ENCODE results near the gene RAB3D. TPM values are rescaled to one million over a fixed set of nuclear protein-coding genes. Genes with fewer than 3 reads are reported as not detected.

RAB3D gene
- total and polyA plus RNA-seq, 2 experiments from 2014 or later, result 3.8 to 21.2 TPM

DNA sequence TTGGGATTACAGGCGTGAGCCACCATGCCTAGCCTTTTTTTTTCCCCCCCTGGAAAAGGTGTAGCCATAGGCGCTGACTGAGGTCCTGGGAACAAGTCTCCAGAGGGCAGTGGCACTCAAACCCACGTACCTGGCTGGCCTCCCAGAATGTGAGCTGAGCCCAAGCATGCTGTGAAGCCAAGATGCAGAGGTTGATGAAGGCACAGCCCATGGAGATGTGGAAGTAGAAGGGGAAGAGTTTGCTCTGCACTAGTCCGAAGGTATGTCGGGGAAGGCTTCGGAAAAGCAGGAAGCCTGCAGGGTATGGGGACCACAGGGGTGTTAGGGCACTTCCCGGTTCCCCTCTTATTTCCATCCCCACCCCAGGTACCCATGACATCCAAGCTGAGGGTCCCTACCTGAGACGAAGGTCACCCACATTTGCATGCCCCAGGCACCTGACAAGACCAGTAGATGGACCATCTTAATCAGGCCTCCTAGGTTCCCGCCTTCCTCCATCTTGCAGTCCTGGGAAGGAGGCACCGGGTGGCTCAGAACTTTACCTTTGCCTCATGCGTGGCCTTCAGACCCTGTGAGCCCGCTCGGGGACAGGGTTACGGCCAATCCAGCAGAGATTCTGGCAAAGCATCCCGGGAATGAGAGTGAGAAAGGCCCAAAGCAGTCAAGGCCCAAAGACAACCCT lies 5.8 kb upstream of the RAB3D start:
- Histone ChIP-seq H3K4me2 (peak overlapping the region; percentile 80), H3K4me3 (peak overlapping the region; percentile 61), H3K27me3 (ENCODE audit: insufficient read depth) (no peaks in the 10 kb centered on the region), H3K36me3 (ENCODE audit: insufficient read depth) (no peaks in the 10 kb centered on the region), H3K4me1 (ENCODE audit: insufficient read depth) (peaks cover 5% of the 10 kb centered on the region; the same call in 1 of the 2 replicates), H3K27ac (ENCODE audit: low read depth) (no peak overlapping the region), H4K20me1 (replicated peaks; ENCODE audit: insufficient read depth) (no peaks in the 10 kb centered on the region), H2AFZ (no peak overlapping the region), H3F3A (replicated peaks; ENCODE audit: low read depth) (no peaks in the 10 kb centered on the region), H3K79me2 (replicated peaks; ENCODE audit: insufficient read depth) (no peaks in the 10 kb centered on the region), H3K9me2 (ENCODE audit: insufficient read depth) (no peaks in the 10 kb centered on the region)
- ATAC-seq (no peak), DNase-seq (ENCODE audit: low spot score) (no peak)
- Mint-ChIP-seq H3K36me3 (ENCODE audit: low read depth) (peaks cover 14% of the 10 kb centered on the region), H3K4me3 (peak overlapping the region; percentile 95), H3K4me1 (peaks cover 21% of the 10 kb centered on the region), H3K27ac (peak overlapping the region; percentile 93), H3K9me3 (peaks cover 8% of the 10 kb centered on the region; the same call in 1 of the 3 replicates), H3K27me3 (ENCODE audit: insufficient read depth, low read depth, poor library complexity) (peaks cover 29% of the 10 kb centered on the region)
- TF ChIP-seq ZNF331 (CRISPR knock-in tag; IDR thresholded peaks at IDR 0.05; ENCODE audit: low read depth) (no peak), POLR2AphosphoS5 (IDR thresholded peaks at IDR 0.05; ENCODE audit: low read depth) (no peak), ZNF114 (CRISPR knock-in tag; IDR thresholded peaks at IDR 0.05) (no peak), EZH2 (IDR thresholded peaks at IDR 0.05; ENCODE audit: low read depth, unreplicated experiment) (no peak), STAT1 (IDR thresholded peaks at IDR 0.05; ENCODE audit: unreplicated experiment) (no peak), EZH2phosphoT487 (IDR thresholded peaks at IDR 0.05; ENCODE audit: unreplicated experiment) (no peak), JUNB (IDR thresholded peaks at IDR 0.05; ENCODE audit: unreplicated experiment) (no peak), CREB1 (CRISPR knock-in tag; IDR thresholded peaks at IDR 0.05; ENCODE audit: low read depth) (no peak), NANOG (IDR thresholded peaks at IDR 0.05; ENCODE audit: borderline replicate concordance) (no peak)
- TF ChIP-seq, protein P1, sequence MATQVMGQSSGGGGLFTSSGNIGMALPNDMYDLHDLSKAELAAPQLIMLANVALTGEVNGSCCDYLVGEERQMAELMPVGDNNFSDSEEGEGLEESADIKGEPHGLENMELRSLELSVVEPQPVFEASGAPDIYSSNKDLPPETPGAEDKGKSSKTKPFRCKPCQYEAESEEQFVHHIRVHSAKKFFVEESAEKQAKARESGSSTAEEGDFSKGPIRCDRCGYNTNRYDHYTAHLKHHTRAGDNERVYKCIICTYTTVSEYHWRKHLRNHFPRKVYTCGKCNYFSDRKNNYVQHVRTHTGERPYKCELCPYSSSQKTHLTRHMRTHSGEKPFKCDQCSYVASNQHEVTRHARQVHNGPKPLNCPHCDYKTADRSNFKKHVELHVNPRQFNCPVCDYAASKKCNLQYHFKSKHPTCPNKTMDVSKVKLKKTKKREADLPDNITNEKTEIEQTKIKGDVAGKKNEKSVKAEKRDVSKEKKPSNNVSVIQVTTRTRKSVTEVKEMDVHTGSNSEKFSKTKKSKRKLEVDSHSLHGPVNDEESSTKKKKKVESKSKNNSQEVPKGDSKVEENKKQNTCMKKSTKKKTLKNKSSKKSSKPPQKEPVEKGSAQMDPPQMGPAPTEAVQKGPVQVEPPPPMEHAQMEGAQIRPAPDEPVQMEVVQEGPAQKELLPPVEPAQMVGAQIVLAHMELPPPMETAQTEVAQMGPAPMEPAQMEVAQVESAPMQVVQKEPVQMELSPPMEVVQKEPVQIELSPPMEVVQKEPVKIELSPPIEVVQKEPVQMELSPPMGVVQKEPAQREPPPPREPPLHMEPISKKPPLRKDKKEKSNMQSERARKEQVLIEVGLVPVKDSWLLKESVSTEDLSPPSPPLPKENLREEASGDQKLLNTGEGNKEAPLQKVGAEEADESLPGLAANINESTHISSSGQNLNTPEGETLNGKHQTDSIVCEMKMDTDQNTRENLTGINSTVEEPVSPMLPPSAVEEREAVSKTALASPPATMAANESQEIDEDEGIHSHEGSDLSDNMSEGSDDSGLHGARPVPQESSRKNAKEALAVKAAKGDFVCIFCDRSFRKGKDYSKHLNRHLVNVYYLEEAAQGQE (IDR thresholded peaks at IDR 0.05; ENCODE audit: unreplicated experiment), result no peak
- TF ChIP-seq, protein P2, sequence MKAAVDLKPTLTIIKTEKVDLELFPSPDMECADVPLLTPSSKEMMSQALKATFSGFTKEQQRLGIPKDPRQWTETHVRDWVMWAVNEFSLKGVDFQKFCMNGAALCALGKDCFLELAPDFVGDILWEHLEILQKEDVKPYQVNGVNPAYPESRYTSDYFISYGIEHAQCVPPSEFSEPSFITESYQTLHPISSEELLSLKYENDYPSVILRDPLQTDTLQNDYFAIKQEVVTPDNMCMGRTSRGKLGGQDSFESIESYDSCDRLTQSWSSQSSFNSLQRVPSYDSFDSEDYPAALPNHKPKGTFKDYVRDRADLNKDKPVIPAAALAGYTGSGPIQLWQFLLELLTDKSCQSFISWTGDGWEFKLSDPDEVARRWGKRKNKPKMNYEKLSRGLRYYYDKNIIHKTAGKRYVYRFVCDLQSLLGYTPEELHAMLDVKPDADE (IDR thresholded peaks at IDR 0.05), result no peak
- TF ChIP-seq, protein P3, sequence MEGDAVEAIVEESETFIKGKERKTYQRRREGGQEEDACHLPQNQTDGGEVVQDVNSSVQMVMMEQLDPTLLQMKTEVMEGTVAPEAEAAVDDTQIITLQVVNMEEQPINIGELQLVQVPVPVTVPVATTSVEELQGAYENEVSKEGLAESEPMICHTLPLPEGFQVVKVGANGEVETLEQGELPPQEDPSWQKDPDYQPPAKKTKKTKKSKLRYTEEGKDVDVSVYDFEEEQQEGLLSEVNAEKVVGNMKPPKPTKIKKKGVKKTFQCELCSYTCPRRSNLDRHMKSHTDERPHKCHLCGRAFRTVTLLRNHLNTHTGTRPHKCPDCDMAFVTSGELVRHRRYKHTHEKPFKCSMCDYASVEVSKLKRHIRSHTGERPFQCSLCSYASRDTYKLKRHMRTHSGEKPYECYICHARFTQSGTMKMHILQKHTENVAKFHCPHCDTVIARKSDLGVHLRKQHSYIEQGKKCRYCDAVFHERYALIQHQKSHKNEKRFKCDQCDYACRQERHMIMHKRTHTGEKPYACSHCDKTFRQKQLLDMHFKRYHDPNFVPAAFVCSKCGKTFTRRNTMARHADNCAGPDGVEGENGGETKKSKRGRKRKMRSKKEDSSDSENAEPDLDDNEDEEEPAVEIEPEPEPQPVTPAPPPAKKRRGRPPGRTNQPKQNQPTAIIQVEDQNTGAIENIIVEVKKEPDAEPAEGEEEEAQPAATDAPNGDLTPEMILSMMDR (conservative IDR thresholded peaks at IDR 0.05; ENCODE audit: low read depth in 2 of 2), result no peak
- TF ChIP-seq, protein P4, sequence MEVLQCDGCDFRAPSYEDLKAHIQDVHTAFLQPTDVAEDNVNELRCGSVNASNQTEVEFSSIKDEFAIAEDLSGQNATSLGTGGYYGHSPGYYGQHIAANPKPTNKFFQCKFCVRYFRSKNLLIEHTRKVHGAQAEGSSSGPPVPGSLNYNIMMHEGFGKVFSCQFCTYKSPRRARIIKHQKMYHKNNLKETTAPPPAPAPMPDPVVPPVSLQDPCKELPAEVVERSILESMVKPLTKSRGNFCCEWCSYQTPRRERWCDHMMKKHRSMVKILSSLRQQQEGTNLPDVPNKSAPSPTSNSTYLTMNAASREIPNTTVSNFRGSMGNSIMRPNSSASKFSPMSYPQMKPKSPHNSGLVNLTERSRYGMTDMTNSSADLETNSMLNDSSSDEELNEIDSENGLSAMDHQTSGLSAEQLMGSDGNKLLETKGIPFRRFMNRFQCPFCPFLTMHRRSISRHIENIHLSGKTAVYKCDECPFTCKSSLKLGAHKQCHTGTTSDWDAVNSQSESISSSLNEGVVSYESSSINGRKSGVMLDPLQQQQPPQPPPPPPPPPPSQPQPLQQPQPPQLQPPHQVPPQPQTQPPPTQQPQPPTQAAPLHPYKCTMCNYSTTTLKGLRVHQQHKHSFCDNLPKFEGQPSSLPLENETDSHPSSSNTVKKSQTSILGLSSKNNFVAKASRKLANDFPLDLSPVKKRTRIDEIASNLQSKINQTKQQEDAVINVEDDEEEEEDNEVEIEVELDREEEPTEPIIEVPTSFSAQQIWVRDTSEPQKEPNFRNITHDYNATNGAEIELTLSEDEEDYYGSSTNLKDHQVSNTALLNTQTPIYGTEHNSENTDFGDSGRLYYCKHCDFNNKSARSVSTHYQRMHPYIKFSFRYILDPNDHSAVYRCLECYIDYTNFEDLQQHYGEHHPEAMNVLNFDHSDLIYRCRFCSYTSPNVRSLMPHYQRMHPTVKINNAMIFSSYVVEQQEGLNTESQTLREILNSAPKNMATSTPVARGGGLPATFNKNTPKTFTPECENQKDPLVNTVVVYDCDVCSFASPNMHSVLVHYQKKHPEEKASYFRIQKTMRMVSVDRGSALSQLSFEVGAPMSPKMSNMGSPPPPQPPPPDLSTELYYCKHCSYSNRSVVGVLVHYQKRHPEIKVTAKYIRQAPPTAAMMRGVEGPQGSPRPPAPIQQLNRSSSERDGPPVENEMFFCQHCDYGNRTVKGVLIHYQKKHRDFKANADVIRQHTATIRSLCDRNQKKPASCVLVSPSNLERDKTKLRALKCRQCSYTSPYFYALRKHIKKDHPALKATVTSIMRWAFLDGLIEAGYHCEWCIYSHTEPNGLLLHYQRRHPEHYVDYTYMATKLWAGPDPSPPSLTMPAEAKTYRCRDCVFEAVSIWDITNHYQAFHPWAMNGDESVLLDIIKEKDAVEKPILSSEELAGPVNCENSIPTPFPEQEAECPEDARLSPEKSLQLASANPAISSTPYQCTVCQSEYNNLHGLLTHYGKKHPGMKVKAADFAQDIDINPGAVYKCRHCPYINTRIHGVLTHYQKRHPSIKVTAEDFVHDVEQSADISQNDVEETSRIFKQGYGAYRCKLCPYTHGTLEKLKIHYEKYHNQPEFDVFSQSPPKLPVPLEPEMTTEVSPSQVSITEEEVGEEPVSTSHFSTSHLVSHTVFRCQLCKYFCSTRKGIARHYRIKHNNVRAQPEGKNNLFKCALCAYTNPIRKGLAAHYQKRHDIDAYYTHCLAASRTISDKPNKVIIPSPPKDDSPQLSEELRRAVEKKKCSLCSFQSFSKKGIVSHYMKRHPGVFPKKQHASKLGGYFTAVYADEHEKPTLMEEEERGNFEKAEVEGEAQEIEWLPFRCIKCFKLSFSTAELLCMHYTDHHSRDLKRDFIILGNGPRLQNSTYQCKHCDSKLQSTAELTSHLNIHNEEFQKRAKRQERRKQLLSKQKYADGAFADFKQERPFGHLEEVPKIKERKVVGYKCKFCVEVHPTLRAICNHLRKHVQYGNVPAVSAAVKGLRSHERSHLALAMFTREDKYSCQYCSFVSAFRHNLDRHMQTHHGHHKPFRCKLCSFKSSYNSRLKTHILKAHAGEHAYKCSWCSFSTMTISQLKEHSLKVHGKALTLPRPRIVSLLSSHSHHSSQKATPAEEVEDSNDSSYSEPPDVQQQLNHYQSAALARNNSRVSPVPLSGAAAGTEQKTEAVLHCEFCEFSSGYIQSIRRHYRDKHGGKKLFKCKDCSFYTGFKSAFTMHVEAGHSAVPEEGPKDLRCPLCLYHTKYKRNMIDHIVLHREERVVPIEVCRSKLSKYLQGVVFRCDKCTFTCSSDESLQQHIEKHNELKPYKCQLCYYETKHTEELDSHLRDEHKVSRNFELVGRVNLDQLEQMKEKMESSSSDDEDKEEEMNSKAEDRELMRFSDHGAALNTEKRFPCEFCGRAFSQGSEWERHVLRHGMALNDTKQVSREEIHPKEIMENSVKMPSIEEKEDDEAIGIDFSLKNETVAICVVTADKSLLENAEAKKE (CRISPR knock-in tag; IDR thresholded peaks at IDR 0.05), result no peak
